WTC11 (cell line): ENCODE data around the gene ISG20L2. TPM values are rescaled to one million over a fixed set of nuclear protein-coding genes. Genes with fewer than 3 reads are reported as not detected.

Experiments used
- ATAC-seq: fragments of 200-7000 bp; cut with Tn5 transposase; 2 replicates; pipeline ENCODE4 v1.10.0; 2021; ENCODE audit warnings: mild to moderate bottlenecking, moderate library complexity
- CTCF ChIA-PET: fragments of 300-600 bp; sonication (Branson Sonifier 250); formaldehyde crosslinking; loops from one replicate; lab custom pipeline; 2021; ENCODE audit warnings: antibody characterized with exemption; lab: Charles Lee
- POLR2A ChIA-PET: fragments of 350-600 bp; sonication (Branson Sonifier 250); formaldehyde crosslinking; loops from one replicate; lab custom pipeline; 2021; ENCODE audit warnings: antibody characterized with exemption; lab: Charles Lee
- DNase-seq: peaks from one replicate; pipeline ENCODE4 v3.0.0; 2021; ENCODE audit warnings: low spot score
- H3K27ac Mint-ChIP-seq: 2 replicates; pipeline ENCODE4 v1.8.0; 2021; ENCODE audit warnings: mixed read lengths
- H3K27me3 Mint-ChIP-seq: 2 replicates; pipeline ENCODE4 v1.8.0; 2021; ENCODE audit warnings: low read depth, mild to moderate bottlenecking, moderate library complexity, mixed read lengths
- H3K36me3 Mint-ChIP-seq: 2 replicates; pipeline ENCODE4 v1.8.0; 2021; ENCODE audit warnings: mixed read lengths
- H3K4me1 Mint-ChIP-seq: 2 replicates; pipeline ENCODE4 v1.8.0; 2022; ENCODE audit warnings: mixed read lengths
- H3K4me3 Mint-ChIP-seq: 2 replicates; pipeline ENCODE4 v1.8.0; 2021; ENCODE audit warnings: mild to moderate bottlenecking, moderate library complexity, mixed read lengths
- H3K9me3 Mint-ChIP-seq: 2 replicates; pipeline ENCODE4 v1.8.0; 2021; ENCODE audit warnings: mixed read lengths
- CBFB ChIP-seq: sonication (generic); formaldehyde crosslinking; IDR thresholded peaks from 2 replicates; pipeline ENCODE4 v1.8.1; 2022; ENCODE audit warnings: mild to moderate bottlenecking, low read depth, missing genetic modification reagents
- CREB1 ChIP-seq: sonication (generic); formaldehyde crosslinking; IDR thresholded peaks from 2 replicates; pipeline ENCODE4 v1.8.0; 2023; ENCODE audit warnings: mild to moderate bottlenecking, missing genetic modification reagents
- EMX1 ChIP-seq: fragments of 250-450 bp; sonication (Bioruptor Pico); IDR thresholded peaks from 2 replicates; pipeline ENCODE4 v1.8.0; 2021; ENCODE audit warnings: mild to moderate bottlenecking
- ESRRA ChIP-seq: sonication (generic); formaldehyde crosslinking; IDR thresholded peaks from 2 replicates; pipeline ENCODE4 v1.8.1; 2022; ENCODE audit warnings: mild to moderate bottlenecking, missing genetic modification reagents, borderline replicate concordance
- FOXP1 ChIP-seq: sonication (generic); formaldehyde crosslinking; IDR thresholded peaks from 2 replicates; pipeline ENCODE4 v1.8.0; 2022; ENCODE audit warnings: missing genetic modification reagents, mild to moderate bottlenecking, moderate library complexity, borderline replicate concordance
- NR2C2 ChIP-seq: sonication (generic); formaldehyde crosslinking; IDR thresholded peaks from 2 replicates; pipeline ENCODE4 v1.8.0; 2022; ENCODE audit warnings: mild to moderate bottlenecking, missing genetic modification reagents
- TCF7 ChIP-seq: sonication (generic); formaldehyde crosslinking; IDR thresholded peaks from 2 replicates; pipeline ENCODE4 v1.8.0; 2022; ENCODE audit warnings: mild to moderate bottlenecking, low read depth, missing genetic modification reagents, moderate library complexity
- TP53 ChIP-seq: sonication (generic); formaldehyde crosslinking; IDR thresholded peaks from 2 replicates; pipeline ENCODE4 v1.8.1; 2023; ENCODE audit warnings: mild to moderate bottlenecking, missing genetic modification reagents
- ZNF219 ChIP-seq: sonication (generic); formaldehyde crosslinking; IDR thresholded peaks from 2 replicates; pipeline ENCODE4 v1.8.0; 2023; ENCODE audit warnings: missing genetic modification reagents, mild to moderate bottlenecking, borderline replicate concordance
- ZNF317 ChIP-seq: sonication (generic); formaldehyde crosslinking; IDR thresholded peaks from 2 replicates; pipeline ENCODE4 v1.8.1; 2023; ENCODE audit warnings: low read depth, mild to moderate bottlenecking, moderate library complexity, missing genetic modification reagents, borderline replicate concordance
- ZNF416 ChIP-seq: fragments of 250-450 bp; sonication (Bioruptor Pico); IDR thresholded peaks from 2 replicates; pipeline ENCODE4 v1.9.0; 2021; ENCODE audit warnings: mild to moderate bottlenecking, inconsistent platforms
- total RNA-seq: library from RNA; stranded (reverse); gene quantifications from 3 replicates; pipeline ENCODE4 v1.2.3, GENCODE V29; 2021
- TF ChIP-seq, protein P1 (sequence below): sonication (generic); formaldehyde crosslinking; IDR thresholded peaks from 2 replicates; pipeline ENCODE4 v1.8.0; 2023; ENCODE audit warnings: mild to moderate bottlenecking, missing genetic modification reagents
- TF ChIP-seq, protein P2 (sequence below): sonication (generic); formaldehyde crosslinking; IDR thresholded peaks from 2 replicates; pipeline ENCODE4 v1.8.0; 2022; ENCODE audit warnings: mild to moderate bottlenecking, missing genetic modification reagents
- TF ChIP-seq, protein P3 (sequence below): sonication (generic); formaldehyde crosslinking; IDR thresholded peaks from 2 replicates; pipeline ENCODE4 v1.8.1; 2022; ENCODE audit warnings: mild to moderate bottlenecking, moderate library complexity, missing genetic modification reagents
- TF ChIP-seq, protein P4 (sequence below): sonication (generic); formaldehyde crosslinking; IDR thresholded peaks from 2 replicates; pipeline ENCODE4 v1.8.0; 2023; ENCODE audit warnings: missing genetic modification reagents, mild to moderate bottlenecking, borderline replicate concordance
- TF ChIP-seq, protein P5 (sequence below): fragments of 250-450 bp; sonication (Bioruptor Pico); IDR thresholded peaks from 2 replicates; pipeline ENCODE4 v1.9.0; 2021; ENCODE audit warnings: mild to moderate bottlenecking
- TF ChIP-seq, protein P6 (sequence below): sonication (generic); formaldehyde crosslinking; IDR thresholded peaks from 2 replicates; pipeline ENCODE4 v1.8.1; 2023; ENCODE audit warnings: mild to moderate bottlenecking, missing genetic modification reagents, moderate library complexity
- TF ChIP-seq, protein P7 (sequence below): sonication (generic); formaldehyde crosslinking; conservative IDR thresholded peaks from 2 replicates; pipeline ENCODE4 v1.8.1; 2023; ENCODE audit warnings: mild to moderate bottlenecking, low read depth, missing genetic modification reagents, moderate library complexity

Gene ISG20L2
- total RNA-seq, 1 experiment from 2014 or later = 43.8 TPM

DNA sequence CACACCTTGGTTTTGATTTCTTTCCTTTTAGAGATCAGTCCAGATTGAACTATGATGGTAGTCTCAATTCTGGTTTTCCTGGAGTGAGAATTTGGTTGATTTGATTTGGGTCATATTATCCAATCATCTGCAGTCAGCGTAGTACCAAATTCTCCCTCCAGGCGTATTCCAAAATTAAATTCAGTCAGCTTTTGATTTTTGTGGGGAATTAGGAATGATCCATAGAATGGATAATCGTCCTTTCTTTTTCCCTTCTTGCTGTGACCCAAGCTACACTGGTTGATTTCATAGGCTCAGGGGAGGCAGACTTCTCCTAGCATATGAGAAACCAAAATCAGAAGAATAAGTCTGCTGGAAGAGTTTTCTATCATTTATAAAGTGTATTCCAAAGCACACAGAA lies 43.7 kb upstream of the ISG20L2 start (continued):
- TF ChIP-seq, protein P1, sequence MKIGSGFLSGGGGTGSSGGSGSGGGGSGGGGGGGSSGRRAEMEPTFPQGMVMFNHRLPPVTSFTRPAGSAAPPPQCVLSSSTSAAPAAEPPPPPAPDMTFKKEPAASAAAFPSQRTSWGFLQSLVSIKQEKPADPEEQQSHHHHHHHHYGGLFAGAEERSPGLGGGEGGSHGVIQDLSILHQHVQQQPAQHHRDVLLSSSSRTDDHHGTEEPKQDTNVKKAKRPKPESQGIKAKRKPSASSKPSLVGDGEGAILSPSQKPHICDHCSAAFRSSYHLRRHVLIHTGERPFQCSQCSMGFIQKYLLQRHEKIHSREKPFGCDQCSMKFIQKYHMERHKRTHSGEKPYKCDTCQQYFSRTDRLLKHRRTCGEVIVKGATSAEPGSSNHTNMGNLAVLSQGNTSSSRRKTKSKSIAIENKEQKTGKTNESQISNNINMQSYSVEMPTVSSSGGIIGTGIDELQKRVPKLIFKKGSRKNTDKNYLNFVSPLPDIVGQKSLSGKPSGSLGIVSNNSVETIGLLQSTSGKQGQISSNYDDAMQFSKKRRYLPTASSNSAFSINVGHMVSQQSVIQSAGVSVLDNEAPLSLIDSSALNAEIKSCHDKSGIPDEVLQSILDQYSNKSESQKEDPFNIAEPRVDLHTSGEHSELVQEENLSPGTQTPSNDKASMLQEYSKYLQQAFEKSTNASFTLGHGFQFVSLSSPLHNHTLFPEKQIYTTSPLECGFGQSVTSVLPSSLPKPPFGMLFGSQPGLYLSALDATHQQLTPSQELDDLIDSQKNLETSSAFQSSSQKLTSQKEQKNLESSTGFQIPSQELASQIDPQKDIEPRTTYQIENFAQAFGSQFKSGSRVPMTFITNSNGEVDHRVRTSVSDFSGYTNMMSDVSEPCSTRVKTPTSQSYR = no peak

DNA sequence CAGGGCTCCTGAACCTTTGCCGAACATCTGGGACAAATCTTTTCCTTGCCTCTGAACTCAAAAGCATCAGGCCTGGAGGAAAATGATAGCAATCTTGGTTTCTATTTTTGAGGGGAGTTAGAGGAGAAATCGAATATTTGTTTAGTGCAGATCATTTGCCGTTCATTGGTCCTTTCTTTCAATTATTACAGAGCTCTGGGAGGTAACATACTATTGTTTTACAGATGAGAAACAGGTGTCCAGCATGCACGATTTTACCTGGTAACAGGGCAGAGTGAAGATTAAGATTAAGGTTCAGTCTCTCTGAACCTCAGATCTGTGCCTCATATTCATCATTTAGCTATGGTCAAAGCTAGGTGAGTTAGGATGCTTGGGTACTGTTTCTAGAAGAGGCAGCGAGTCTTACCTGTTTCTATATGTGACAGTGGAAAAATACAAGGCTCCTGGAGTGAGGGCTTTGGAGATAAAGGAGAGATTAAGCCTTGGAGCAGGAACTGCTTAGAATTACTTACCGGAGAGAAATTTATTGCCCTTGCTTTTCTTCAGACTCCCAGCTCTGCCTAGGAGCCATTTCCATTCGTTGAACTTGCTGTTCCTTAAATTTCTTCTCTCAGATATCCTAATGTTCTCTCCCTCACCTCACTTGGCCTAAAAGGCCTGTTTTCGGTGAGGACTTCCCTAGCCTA lies 40.2 kb upstream of the ISG20L2 start:
- ATAC-seq (no peak), DNase-seq (no peak)
- peak overlapping the region; percentile 28 for H3K27ac Mint-ChIP-seq
- H3K4me3 Mint-ChIP-seq = no peak overlapping the region
- ChIA-PET CTCF (interaction anchor here (1.2 to 2.1 kb wide), 2 partner anchors 17 to 42 kb away, joined by 3 to 12 read pairs; no protein-coding TSS in a partner anchor), POLR2A (interaction anchor here (1.3 to 3.4 kb wide), 2 partner anchors 17 to 28 kb away, joined by 4 to 24 read pairs; partner anchors contain the start of genes HDGF and MRPL24)
- peaks cover 34% of the 10 kb centered on the region for H3K4me1 Mint-ChIP-seq
- peaks cover 15% of the 10 kb centered on the region for H3K36me3 Mint-ChIP-seq
- no peaks in the 10 kb centered on the region for H3K9me3 Mint-ChIP-seq
- no peaks in the 10 kb centered on the region for H3K27me3 Mint-ChIP-seq
- TF ChIP-seq TCF7 (CRISPR knock-in tag) = no peak
- TF ChIP-seq FOXP1 (CRISPR knock-in tag) = no peak
- TF ChIP-seq, protein P2, sequence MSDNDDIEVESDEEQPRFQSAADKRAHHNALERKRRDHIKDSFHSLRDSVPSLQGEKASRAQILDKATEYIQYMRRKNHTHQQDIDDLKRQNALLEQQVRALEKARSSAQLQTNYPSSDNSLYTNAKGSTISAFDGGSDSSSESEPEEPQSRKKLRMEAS (CRISPR knock-in tag) = no peak
- no peak for TF ChIP-seq ESRRA (CRISPR knock-in tag)
- no peak for TF ChIP-seq ZNF317 (CRISPR knock-in tag)
- TF ChIP-seq CREB1 (CRISPR knock-in tag) = no peak
- TF ChIP-seq CBFB (CRISPR knock-in tag) = no peak
- TF ChIP-seq, protein P3, sequence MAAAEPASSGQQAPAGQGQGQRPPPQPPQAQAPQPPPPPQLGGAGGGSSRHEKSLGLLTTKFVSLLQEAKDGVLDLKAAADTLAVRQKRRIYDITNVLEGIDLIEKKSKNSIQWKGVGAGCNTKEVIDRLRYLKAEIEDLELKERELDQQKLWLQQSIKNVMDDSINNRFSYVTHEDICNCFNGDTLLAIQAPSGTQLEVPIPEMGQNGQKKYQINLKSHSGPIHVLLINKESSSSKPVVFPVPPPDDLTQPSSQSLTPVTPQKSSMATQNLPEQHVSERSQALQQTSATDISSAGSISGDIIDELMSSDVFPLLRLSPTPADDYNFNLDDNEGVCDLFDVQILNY (CRISPR knock-in tag) = no peak
- TF ChIP-seq, protein P4, sequence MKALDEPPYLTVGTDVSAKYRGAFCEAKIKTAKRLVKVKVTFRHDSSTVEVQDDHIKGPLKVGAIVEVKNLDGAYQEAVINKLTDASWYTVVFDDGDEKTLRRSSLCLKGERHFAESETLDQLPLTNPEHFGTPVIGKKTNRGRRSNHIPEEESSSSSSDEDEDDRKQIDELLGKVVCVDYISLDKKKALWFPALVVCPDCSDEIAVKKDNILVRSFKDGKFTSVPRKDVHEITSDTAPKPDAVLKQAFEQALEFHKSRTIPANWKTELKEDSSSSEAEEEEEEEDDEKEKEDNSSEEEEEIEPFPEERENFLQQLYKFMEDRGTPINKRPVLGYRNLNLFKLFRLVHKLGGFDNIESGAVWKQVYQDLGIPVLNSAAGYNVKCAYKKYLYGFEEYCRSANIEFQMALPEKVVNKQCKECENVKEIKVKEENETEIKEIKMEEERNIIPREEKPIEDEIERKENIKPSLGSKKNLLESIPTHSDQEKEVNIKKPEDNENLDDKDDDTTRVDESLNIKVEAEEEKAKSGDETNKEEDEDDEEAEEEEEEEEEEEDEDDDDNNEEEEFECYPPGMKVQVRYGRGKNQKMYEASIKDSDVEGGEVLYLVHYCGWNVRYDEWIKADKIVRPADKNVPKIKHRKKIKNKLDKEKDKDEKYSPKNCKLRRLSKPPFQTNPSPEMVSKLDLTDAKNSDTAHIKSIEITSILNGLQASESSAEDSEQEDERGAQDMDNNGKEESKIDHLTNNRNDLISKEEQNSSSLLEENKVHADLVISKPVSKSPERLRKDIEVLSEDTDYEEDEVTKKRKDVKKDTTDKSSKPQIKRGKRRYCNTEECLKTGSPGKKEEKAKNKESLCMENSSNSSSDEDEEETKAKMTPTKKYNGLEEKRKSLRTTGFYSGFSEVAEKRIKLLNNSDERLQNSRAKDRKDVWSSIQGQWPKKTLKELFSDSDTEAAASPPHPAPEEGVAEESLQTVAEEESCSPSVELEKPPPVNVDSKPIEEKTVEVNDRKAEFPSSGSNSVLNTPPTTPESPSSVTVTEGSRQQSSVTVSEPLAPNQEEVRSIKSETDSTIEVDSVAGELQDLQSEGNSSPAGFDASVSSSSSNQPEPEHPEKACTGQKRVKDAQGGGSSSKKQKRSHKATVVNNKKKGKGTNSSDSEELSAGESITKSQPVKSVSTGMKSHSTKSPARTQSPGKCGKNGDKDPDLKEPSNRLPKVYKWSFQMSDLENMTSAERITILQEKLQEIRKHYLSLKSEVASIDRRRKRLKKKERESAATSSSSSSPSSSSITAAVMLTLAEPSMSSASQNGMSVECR (CRISPR knock-in tag) = no peak
- no peak for TF ChIP-seq ZNF219 (CRISPR knock-in tag)
- TF ChIP-seq TP53 (CRISPR knock-in tag) = no peak
- TF ChIP-seq, protein P5, sequence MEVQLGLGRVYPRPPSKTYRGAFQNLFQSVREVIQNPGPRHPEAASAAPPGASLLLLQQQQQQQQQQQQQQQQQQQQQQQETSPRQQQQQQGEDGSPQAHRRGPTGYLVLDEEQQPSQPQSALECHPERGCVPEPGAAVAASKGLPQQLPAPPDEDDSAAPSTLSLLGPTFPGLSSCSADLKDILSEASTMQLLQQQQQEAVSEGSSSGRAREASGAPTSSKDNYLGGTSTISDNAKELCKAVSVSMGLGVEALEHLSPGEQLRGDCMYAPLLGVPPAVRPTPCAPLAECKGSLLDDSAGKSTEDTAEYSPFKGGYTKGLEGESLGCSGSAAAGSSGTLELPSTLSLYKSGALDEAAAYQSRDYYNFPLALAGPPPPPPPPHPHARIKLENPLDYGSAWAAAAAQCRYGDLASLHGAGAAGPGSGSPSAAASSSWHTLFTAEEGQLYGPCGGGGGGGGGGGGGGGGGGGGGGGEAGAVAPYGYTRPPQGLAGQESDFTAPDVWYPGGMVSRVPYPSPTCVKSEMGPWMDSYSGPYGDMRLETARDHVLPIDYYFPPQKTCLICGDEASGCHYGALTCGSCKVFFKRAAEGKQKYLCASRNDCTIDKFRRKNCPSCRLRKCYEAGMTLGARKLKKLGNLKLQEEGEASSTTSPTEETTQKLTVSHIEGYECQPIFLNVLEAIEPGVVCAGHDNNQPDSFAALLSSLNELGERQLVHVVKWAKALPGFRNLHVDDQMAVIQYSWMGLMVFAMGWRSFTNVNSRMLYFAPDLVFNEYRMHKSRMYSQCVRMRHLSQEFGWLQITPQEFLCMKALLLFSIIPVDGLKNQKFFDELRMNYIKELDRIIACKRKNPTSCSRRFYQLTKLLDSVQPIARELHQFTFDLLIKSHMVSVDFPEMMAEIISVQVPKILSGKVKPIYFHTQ (CRISPR knock-in tag) = no peak
- TF ChIP-seq, protein P6, sequence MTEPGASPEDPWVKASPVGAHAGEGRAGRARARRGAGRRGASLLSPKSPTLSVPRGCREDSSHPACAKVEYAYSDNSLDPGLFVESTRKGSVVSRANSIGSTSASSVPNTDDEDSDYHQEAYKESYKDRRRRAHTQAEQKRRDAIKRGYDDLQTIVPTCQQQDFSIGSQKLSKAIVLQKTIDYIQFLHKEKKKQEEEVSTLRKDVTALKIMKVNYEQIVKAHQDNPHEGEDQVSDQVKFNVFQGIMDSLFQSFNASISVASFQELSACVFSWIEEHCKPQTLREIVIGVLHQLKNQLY (CRISPR knock-in tag) = no peak
- no peak for TF ChIP-seq EMX1 (CRISPR knock-in tag)
- TF ChIP-seq NR2C2 (CRISPR knock-in tag) = no peak
- TF ChIP-seq ZNF416 = no peak
- TF ChIP-seq, protein P7, sequence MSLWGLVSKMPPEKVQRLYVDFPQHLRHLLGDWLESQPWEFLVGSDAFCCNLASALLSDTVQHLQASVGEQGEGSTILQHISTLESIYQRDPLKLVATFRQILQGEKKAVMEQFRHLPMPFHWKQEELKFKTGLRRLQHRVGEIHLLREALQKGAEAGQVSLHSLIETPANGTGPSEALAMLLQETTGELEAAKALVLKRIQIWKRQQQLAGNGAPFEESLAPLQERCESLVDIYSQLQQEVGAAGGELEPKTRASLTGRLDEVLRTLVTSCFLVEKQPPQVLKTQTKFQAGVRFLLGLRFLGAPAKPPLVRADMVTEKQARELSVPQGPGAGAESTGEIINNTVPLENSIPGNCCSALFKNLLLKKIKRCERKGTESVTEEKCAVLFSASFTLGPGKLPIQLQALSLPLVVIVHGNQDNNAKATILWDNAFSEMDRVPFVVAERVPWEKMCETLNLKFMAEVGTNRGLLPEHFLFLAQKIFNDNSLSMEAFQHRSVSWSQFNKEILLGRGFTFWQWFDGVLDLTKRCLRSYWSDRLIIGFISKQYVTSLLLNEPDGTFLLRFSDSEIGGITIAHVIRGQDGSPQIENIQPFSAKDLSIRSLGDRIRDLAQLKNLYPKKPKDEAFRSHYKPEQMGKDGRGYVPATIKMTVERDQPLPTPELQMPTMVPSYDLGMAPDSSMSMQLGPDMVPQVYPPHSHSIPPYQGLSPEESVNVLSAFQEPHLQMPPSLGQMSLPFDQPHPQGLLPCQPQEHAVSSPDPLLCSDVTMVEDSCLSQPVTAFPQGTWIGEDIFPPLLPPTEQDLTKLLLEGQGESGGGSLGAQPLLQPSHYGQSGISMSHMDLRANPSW (CRISPR knock-in tag) = no peak
